Fibroblast of lung (primary cell): ENCODE results near the gene XIRP2. TPM values are rescaled to one million over a fixed set of nuclear protein-coding genes. Genes with fewer than 3 reads are reported as not detected.

Source experiments
- DNase-seq, 2 donors: peaks; one replicate each; pipeline versions ENCODE4 v3.0.0 to v3.0.0-alpha.2; 2010; ENCODE audit warnings: low read depth in 2 of 2
- H2AFZ ChIP-seq: 2 replicates; pipeline ENCODE4 v1.5.1; 2012; ENCODE audit warnings: low read length, control low read depth, inconsistent platforms
- H3K27ac ChIP-seq: 2 replicates; pipeline ENCODE4 v1.5.1; 2011; ENCODE audit warnings: low read length, control low read depth; ENCODE audit not compliant: insufficient read depth
- H3K27me3 ChIP-seq: 2 replicates; pipeline ENCODE4 v1.5.1; 2011; ENCODE audit warnings: mild to moderate bottlenecking, low read length; ENCODE audit not compliant: control insufficient read depth, insufficient read depth
- H3K36me3 ChIP-seq: 2 replicates; pipeline ENCODE4 v1.5.1; 2011; ENCODE audit warnings: low read length; ENCODE audit not compliant: control insufficient read depth, insufficient read depth
- H3K4me1 ChIP-seq: 2 replicates; pipeline ENCODE4 v1.5.1; 2011; ENCODE audit warnings: low read length; ENCODE audit not compliant: control insufficient read depth, insufficient read depth; ENCODE audit errors: extremely low read depth
- H3K4me2 ChIP-seq: 2 replicates; pipeline ENCODE4 v1.5.1; 2011; ENCODE audit warnings: low read length, control low read depth; ENCODE audit not compliant: insufficient read depth; ENCODE audit errors: extremely low read depth
- H3K4me3 ChIP-seq, 4 experiments: fragments of 200-600 bp in 1 of 4; sonication (generic) in 1 of 4; replicated peaks in 1 of 4; 2 replicates each; pipeline ENCODE4 v1.5.1; 2011 to 2016; ENCODE audit warnings: low read length in 4 of 4, low read depth in 3 of 4, mild to moderate bottlenecking in 3 of 4, control low read depth in 2 of 4, inconsistent platforms in 1 of 4, mixed read lengths in 1 of 4; ENCODE audit not compliant: insufficient read depth in 1 of 4; ENCODE audit errors: control extremely low read depth in 1 of 4
- H3K79me2 ChIP-seq: 2 replicates; pipeline ENCODE4 v1.5.1; 2012; ENCODE audit warnings: mild to moderate bottlenecking, low read length, inconsistent platforms; ENCODE audit not compliant: control insufficient read depth, insufficient read depth
- H3K9ac ChIP-seq: 2 replicates; pipeline ENCODE4 v1.5.1; 2011; ENCODE audit warnings: mild to moderate bottlenecking, low read length, control low read depth; ENCODE audit not compliant: insufficient read depth
- H3K9me3 ChIP-seq: 2 replicates; pipeline ENCODE4 v1.5.1; 2012; ENCODE audit warnings: low read depth, low read length; ENCODE audit not compliant: control insufficient read depth, insufficient read depth
- H4K20me1 ChIP-seq: 2 replicates; pipeline ENCODE4 v1.5.1; 2011; ENCODE audit warnings: low read length; ENCODE audit not compliant: control insufficient read depth, insufficient read depth; ENCODE audit errors: extremely low read depth
- EZH2 ChIP-seq: IDR thresholded peaks from 2 replicates; pipeline ENCODE4 v1.5.1; 2012; ENCODE audit warnings: low read length, control low read depth, mild to moderate bottlenecking; ENCODE audit errors: missing control alignments
- polyA minus RNA-seq: library from RNA; depleted of rRNA, polyadenylated mRNA; stranded (reverse); fragments of >200 nt; gene quantifications from 2 replicates; pipeline ENCODE4 v1.2.3, GENCODE V29; 2011; ENCODE audit warnings: low replicate concordance
- polyA plus RNA-seq, 2 donors: library from polyadenylated mRNA; depleted of rRNA in 1 of 2; stranded (reverse) in 1 of 2; unstranded in 1 of 2; fragments of >200 nt; gene quantifications; 2 replicates each; pipeline ENCODE4 v1.2.1, GENCODE V29; 2011 to 2012; ENCODE audit warnings: missing spikeins in 1 of 2
- total RNA-seq: library from RNA; depleted of rRNA; stranded (reverse); fragments of >200 nt; gene quantifications from 2 replicates; pipeline ENCODE4 v1.2.1, GENCODE V29; 2014
- TF ChIP-seq, protein P1 (sequence below), 2 donors: IDR thresholded peaks in 1 of 2; conservative IDR thresholded peaks in 1 of 2; 1 replicate in 1 of 2; 2 replicates in 1 of 2; pipeline ENCODE4 v1.5.1; 2011 to 2012; ENCODE audit warnings: low read length in 2 of 2, control low read depth in 1 of 2, inconsistent platforms in 1 of 2, low read depth in 1 of 2, mild to moderate bottlenecking in 1 of 2

The XIRP2 gene, protein sequence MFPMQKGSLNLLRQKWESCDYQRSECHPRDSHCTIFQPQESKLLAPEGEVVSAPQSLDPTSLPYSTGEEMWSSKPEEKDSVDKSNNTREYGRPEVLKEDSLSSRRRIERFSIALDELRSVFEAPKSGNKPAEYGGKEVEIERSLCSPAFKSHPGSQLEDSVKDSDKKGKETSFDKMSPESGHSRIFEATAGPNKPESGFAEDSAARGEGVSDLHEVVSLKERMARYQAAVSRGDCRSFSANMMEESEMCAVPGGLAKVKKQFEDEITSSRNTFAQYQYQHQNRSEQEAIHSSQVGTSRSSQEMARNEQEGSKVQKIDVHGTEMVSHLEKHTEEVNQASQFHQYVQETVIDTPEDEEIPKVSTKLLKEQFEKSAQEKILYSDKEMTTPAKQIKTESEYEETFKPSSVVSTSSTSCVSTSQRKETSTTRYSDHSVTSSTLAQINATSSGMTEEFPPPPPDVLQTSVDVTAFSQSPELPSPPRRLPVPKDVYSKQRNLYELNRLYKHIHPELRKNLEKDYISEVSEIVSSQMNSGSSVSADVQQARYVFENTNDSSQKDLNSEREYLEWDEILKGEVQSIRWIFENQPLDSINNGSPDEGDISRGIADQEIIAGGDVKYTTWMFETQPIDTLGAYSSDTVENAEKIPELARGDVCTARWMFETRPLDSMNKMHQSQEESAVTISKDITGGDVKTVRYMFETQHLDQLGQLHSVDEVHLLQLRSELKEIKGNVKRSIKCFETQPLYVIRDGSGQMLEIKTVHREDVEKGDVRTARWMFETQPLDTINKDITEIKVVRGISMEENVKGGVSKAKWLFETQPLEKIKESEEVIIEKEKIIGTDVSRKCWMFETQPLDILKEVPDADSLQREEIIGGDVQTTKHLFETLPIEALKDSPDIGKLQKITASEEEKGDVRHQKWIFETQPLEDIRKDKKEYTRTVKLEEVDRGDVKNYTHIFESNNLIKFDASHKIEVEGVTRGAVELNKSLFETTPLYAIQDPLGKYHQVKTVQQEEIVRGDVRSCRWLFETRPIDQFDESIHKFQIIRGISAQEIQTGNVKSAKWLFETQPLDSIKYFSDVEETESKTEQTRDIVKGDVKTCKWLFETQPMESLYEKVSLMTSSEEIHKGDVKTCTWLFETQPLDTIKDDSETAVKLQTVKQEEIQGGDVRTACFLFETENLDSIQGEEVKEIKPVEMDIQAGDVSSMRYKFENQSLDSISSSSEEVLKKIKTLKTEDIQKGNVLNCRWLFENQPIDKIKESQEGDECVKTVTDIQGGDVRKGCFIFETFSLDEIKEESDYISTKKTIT (N-terminal part only)
- total RNA-seq: 0.51 and 2.0 TPM in 2 replicates
- 0.20 and 1.1 TPM in 2 replicates for polyA plus RNA-seq
- polyA plus RNA-seq (2012): 0.18 and 0.87 TPM in 2 replicates
- not detected in 2 replicates for polyA minus RNA-seq

DNA sequence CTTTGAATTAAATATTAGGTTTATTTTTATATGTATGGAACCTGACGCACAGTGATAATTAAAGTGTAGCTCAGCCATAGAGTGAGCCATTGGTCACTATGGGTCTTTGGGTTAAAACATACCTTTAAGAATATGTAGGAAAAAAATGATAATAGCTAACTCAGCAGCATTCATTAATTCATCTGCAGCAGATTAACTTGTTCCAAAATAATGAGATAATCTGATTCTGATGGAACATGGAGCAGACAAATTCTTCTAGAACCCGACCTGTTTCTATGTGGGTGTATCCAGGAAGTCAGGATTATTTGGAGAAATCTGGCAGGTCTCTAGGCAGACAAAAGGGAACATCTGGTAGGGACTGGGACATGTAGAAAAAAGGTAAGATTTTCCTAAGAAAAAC lies at the start of gene XIRP2:
Gene XIRP2 (plus strand): TSS at position 301 of the 400 bp plus-strand sequence. CDS start 15,003 bp downstream, outside the sequence.
- H3K9me3 ChIP-seq: no peaks in the 10 kb centered on the region
- H3K9ac ChIP-seq: no peak within 1 kb of the TSS
- no peak for TF ChIP-seq EZH2
- TF ChIP-seq, protein P1, sequence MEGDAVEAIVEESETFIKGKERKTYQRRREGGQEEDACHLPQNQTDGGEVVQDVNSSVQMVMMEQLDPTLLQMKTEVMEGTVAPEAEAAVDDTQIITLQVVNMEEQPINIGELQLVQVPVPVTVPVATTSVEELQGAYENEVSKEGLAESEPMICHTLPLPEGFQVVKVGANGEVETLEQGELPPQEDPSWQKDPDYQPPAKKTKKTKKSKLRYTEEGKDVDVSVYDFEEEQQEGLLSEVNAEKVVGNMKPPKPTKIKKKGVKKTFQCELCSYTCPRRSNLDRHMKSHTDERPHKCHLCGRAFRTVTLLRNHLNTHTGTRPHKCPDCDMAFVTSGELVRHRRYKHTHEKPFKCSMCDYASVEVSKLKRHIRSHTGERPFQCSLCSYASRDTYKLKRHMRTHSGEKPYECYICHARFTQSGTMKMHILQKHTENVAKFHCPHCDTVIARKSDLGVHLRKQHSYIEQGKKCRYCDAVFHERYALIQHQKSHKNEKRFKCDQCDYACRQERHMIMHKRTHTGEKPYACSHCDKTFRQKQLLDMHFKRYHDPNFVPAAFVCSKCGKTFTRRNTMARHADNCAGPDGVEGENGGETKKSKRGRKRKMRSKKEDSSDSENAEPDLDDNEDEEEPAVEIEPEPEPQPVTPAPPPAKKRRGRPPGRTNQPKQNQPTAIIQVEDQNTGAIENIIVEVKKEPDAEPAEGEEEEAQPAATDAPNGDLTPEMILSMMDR (conservative IDR thresholded peaks at IDR 0.05 in 1 of 2, IDR thresholded peaks at IDR 0.05 in 1 of 2; ENCODE audit: low read depth in 1 of 2, low read length in 2 of 2): no peak
- H3K27me3 ChIP-seq: no peaks in the 10 kb centered on the region
- H3K79me2 ChIP-seq: no peaks in the 10 kb centered on the region
- H3K36me3 ChIP-seq: no peaks in the 10 kb centered on the region
- H3K4me3 ChIP-seq: no peak within 1 kb of the TSS
- H4K20me1 ChIP-seq: no peaks in the 10 kb centered on the region
- no peak within 1 kb of the TSS for H3K4me2 ChIP-seq
- no peaks in the 10 kb centered on the region for H3K4me1 ChIP-seq
- no peak within 1 kb of the TSS for H2AFZ ChIP-seq
- no peak within 1 kb of the TSS for H3K27ac ChIP-seq
- DNase-seq: no peak

DNA sequence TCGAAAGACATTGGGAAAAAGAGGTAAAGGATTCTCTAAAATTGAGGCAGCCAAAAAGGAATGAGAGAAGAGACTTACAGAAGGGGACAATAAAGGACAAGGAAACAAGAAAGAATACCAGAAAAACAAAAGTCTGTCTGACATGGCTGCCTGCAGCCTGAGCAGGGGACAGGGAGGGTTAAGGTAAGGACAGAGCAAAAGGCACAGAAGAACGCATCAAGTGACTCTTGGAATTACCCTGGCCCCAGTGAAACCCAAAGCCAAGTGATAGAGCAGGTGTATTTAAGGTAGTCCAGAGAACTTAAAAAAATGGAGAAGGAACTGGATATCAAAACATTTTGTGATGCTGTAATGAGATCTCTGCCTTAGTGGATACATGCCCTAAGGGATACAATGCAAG lies 47.1 kb upstream of the XIRP2 start:
- no peaks in the 10 kb centered on the region for H3K79me2 ChIP-seq
- no peak overlapping the region for H3K9ac ChIP-seq
- H4K20me1 ChIP-seq: no peaks in the 10 kb centered on the region
- no peak overlapping the region for H3K27ac ChIP-seq
- H3K27me3 ChIP-seq: no peaks in the 10 kb centered on the region
- H3K4me3 ChIP-seq: no peak overlapping the region
- H3K36me3 ChIP-seq: no peaks in the 10 kb centered on the region
- no peak for TF ChIP-seq EZH2
- TF ChIP-seq, protein P1 (conservative IDR thresholded peaks at IDR 0.05 in 1 of 2, IDR thresholded peaks at IDR 0.05 in 1 of 2; ENCODE audit: low read depth in 1 of 2, low read length in 2 of 2): no peak
- H3K4me2 ChIP-seq: no peak overlapping the region
- no peaks in the 10 kb centered on the region for H3K4me1 ChIP-seq
- H3K9me3 ChIP-seq: no peaks in the 10 kb centered on the region
- DNase-seq: no peak
- H2AFZ ChIP-seq: no peak overlapping the region
